DMS 273 (cell line): ENCODE data around the gene EGFL6.
A peak's percentile ranks its signal among the peaks of the same experiment; 100 is the strongest.
"Not testable (repeated sequence)": the region's sequence is repeated elsewhere in the genome, so short reads cannot be mapped to it uniquely, and the experiment has no call there.

Source experiments
- DNase-seq: peaks from one replicate; lab custom pipeline; 2025; ENCODE audit not compliant: unreplicated experiment; lab: John Stamatoyannopoulos, UW

The EGFL6 gene

GRCh38 chrX:13590914-13591313 lies 21.5 kb downstream of the EGFL6 start:
- no peak for DNase-seq

DNA sequence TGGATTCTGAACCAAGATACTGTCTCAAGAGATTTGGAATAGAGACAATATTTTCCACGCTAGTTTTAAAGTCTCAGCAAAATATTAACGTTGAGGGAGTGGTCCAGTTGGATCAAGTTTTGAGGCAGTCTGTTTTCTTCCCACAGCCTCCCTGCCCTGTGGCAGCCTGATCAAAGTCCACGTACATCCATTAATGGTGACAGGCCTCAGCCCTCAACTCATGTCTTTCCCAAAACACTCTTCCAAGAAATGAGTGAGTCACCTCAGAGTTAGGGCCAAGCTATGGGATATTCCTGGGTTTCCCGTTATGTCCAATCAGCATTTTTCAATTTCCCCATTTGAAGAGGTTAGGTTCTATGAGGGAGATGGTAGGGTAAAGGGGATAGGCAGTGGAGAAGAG lies 28.5 kb downstream of the EGFL6 start:
- DNase-seq, result no peak

GRCh38 chrX:13598877-13599276 lies 29.5 kb downstream of the EGFL6 start:
- peak; percentile 53 for DNase-seq

GRCh38 chrX:13599491-13599890 lies 30.1 kb downstream of the EGFL6 start:
- DNase-seq, result no peak

DNA sequence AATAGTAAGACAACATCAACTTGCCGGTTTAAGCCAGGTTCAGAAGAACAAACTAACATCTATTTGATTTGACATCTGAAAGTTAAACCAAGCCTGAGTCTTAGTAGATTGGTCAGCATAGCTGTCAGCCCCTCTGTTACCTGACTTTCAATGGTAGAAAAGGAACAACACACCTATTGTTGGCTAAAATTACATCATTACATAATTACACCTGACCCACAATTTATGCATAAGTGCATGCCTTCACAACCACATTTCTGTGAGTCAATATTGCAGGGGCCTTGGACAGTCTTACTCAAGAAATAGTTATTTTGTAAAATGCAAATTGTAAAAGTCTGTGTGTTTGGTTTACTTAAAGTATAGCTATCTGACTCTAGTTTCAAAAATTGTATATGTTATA lies 36.2 kb downstream of the EGFL6 start:
- no peak for DNase-seq

DNA sequence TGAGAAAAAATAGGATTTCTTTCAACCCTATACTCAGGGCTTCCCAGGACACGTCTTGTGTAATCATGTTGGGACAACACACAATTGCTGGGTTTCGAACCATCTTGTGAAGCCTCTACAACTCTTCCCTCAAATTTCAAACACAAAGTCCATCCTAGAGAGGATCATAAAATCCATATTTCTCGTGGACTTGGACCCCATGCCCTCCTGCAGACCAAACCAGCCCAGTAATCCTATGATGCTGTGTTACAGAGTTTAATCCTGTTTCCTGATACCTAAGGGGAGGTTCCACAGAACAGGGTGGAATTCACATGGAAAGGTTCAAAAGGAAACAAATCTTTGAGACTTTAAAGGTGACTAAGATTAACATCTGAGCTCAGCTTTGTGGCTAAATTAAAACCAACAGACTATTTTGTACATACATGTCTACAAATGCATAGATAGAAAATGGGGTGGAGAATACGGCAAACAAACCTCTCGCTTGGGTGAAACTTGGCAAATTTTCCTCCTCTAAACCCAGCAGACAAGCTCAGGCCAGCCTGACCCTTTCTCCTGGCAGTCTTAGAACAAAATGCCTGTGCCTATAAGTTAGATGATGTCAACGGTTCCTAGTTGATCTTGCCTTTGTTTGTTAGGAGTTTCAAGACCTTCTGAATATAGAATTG lies 38.1 kb downstream of the EGFL6 start:
- DNase-seq, result no peak

- no peak for DNase-seq
Measured at GRCh38 chrX:13607996-13608365, 38.6 kb downstream of the EGFL6 start.

DNA sequence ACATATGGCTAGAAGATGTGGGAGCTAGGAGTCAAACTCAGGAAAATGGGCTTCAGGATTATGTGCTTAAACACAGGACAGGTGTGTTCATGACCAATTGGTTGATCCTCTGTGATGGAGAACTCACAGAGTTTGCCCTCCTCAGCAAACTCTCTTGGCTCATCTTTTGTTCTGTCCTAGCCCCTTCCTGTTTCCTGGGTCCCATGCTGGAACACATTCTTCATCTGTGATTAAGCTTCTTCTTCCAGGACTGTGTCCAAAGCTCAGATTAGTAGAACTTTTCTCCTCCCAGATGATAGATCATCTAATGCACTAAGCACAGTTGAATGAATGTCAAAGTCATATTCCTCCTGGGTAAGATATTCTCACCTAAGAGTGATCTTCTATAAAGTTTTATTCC lies 44.8 kb downstream of the EGFL6 start:
- no peak for DNase-seq

GRCh38 chrX:13620207-13620606 lies 50.8 kb downstream of the EGFL6 start:
- no peak for DNase-seq

GRCh38 chrX:13622401-13622964 lies 53.1 kb downstream of the EGFL6 start:
- DNase-seq, result no peak

GRCh38 chrX:13627306-13627705 lies 57.9 kb downstream of the EGFL6 start:
- no peak for DNase-seq

- not testable (repeated sequence) for DNase-seq
Measured at GRCh38 chrX:13637224-13637623, 67.8 kb downstream of the EGFL6 start.

DNA sequence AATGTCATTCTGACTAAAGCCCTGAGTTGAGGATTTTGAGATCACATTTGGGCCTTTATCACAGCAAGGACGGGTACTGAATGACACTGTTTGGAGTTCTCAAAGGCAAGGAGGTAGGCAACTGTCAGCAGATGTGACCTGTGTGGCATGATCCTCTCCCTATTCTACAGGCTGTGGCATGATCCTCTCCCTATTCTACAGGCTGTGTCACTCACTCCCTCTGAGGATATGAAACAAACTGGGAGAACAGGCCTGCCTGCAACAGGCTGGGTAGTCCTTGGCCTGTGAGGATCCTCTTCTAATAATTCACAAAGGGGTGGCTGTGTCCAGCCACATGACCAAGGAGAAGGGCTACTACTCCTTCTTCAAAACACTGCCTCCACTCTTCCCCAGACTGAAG lies 68.6 kb downstream of the EGFL6 start:
- no peak for DNase-seq

DNA sequence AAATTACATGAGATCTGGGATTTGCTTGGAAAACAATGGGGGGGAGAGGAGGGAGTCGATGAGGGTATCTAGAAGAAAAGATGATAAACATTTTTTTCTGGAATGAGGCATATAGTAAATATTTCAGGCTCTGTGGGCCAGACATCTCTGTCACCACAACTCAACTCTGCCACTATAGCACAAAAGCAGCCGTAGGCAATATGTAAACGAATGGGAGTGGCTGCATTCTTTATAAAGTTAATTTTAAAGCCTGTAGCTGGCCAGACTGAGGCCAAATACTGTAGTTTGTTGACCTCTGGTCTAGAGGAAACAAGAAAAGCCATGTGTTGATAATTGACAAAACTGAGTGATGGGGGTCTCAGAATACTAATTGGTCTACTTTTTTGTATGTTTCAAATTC lies 69.4 kb downstream of the EGFL6 start:
- no peak for DNase-seq

GRCh38 chrX:13641684-13642083 lies 72.3 kb downstream of the EGFL6 start:
- DNase-seq, result not testable (repeated sequence)

- DNase-seq, result no peak
Measured at GRCh38 chrX:13645464-13646153, 76.2 kb downstream of the EGFL6 start.

DNA sequence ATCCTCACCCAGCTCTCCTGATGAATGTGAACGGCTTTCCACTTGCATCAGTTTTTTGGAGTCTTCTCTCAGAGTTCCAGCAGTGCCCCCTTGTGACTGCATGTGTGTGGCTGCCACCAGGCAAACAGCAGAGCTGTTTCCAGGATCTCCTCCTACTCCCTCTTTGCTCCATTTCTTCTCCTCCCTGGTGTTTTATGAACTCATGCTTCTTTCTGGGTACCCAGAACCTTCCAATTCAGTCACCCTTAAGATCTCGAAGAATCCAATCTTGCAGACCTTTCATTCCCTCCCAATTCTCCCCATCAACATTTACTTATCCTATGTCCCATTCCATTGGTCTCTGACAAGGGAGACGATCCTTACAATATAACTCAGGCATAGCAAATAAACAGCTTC lies 76.8 kb downstream of the EGFL6 start:
- DNase-seq, result peak; percentile 79

GRCh38 chrX:13647709-13648212 lies 78.4 kb downstream of the EGFL6 start:
- DNase-seq, result peak; percentile 35

DNA sequence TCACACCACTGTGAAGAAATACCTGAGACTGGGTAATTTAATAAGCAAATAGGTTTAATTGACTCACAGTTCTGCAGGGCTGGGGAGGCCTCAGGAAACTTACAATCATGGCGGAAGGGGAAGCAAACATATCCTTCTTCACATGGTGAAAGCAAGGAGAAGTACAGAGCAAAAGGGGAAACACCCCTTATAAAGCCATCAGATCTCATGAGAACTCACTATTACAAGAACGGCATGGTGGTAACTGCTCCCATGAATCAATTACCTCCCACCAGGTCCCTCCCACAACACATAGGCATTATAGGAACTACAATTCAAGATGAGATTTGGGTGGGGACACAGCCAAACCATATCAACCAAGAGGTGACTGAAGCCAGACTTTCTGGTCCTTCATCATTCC lies 78.9 kb downstream of the EGFL6 start:
- not testable (repeated sequence) for DNase-seq

DNA sequence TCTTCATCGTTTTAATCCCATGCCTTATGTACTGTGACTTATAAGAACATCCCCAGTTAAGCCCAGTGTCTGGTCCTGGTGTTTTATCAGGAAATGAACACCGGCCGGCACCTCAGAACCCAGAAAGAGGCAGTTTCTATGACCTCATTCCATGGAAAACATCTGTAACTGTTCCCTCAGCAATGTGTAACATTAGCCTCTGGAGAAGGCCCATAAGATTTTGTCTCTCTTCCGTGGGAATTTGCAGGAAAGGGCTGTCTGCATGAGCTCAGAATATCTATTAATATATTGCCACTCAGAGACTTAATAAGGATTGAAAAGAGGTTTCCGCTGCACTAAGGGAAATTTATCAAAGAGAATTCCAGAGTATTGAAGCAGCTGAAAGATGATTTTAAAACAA lies 80.4 kb downstream of the EGFL6 start:
- no peak for DNase-seq

DNA sequence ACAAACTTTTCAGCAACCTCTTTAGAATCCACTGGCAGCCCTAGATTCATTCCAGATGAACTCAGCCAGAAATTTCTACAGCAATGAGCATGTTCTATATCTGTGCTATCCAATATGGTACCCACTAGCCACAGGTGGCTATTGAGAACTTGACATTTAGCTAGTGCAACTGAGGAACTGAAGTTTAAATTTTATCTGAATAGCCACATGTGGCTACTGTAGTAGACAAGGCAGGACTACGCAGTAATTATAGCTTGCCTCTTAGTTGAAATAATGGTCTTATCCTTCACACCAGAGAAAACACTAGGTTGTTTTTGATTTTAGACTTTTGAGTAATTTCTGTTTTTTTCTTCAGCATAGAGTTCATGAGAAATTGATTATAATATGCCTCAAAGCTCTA lies 80.9 kb downstream of the EGFL6 start:
- no peak for DNase-seq

- no peak for DNase-seq
Measured at GRCh38 chrX:13651150-13651549, 81.7 kb downstream of the EGFL6 start.
